Measurements from ENCODE around the gene RPL13A. TPM values are rescaled to one million over a fixed set of nuclear protein-coding genes. Genes with fewer than 3 reads are reported as not detected.

The RPL13A gene
- total and polyA plus RNA-seq, 2 of the 13 experiments (the other 11 are each of a cell fraction or from before 2014, with no cell fraction given), result 2,601 to 3,407 TPM

- peak; percentile 21 to 54; a peak in 1 of 4 replicates for TF ChIP-seq HMGXB4 (CRISPR knock-in tag; IDR thresholded peaks at IDR 0.05; ENCODE audit: borderline replicate concordance in 1 of 2, low read depth in 1 of 2)
- peak; percentile 31; the same call in 1 of the 3 replicates for TF ChIP-seq MXI1 (IDR thresholded peaks at IDR 0.05; ENCODE audit: borderline replicate concordance, low read depth, low read length)
- TF ChIP-seq SKI (IDR thresholded peaks at IDR 0.05; ENCODE audit: partially characterized antibody), result peak; percentile 22
- peak; percentile 46; the same call in 1 of the 2 replicates for TF ChIP-seq NCOA2 (CRISPR knock-in tag; IDR thresholded peaks at IDR 0.05)
- 0 out of 2 replicates have a peak, but pooled peaks have one; percentile 23 for TF ChIP-seq TARDBP (CRISPR knock-in tag; IDR thresholded peaks at IDR 0.05)
- peak; percentile 63; the same call in 1 of the 2 replicates for TF ChIP-seq ZBTB2 (CRISPR knock-in tag; IDR thresholded peaks at IDR 0.05; ENCODE audit: low read depth)
- no peak for TF ChIP-seq RBAK (CRISPR knock-in tag; IDR thresholded peaks at IDR 0.05)
- peak; percentile 50; the same call in 1 of the 2 replicates for TF ChIP-seq SNAPC2 (CRISPR knock-in tag; IDR thresholded peaks at IDR 0.05)
- no peak for TF ChIP-seq CC2D1A (CRISPR knock-in tag; IDR thresholded peaks at IDR 0.05)
- no peak for TF ChIP-seq NONO (IDR thresholded peaks at IDR 0.05)
- TF ChIP-seq NONO (CRISPR knock-in tag; conservative IDR thresholded peaks at IDR 0.05), result peak; percentile 73; the same call in 1 of the 2 replicates
- TF ChIP-seq ZBED4 (CRISPR knock-in tag; IDR thresholded peaks at IDR 0.05; ENCODE audit: borderline replicate concordance), result peak; percentile 91; the same call in 1 of the 2 replicates
- TF ChIP-seq ZNF275 (CRISPR knock-in tag; IDR thresholded peaks at IDR 0.05; ENCODE audit: borderline replicate concordance), result peak; percentile 46; the same call in 1 of the 2 replicates
- 0 out of 2 replicates have a peak, but pooled peaks have one; percentile 35 for TF ChIP-seq TGIF2 (CRISPR knock-in tag; IDR thresholded peaks at IDR 0.05)
- TF ChIP-seq ZNF652 (CRISPR knock-in tag; IDR thresholded peaks at IDR 0.05; ENCODE audit: borderline replicate concordance, low read depth), result peak; percentile 79; the same call in 1 of the 2 replicates
- TF ChIP-seq HINFP (CRISPR knock-in tag; IDR thresholded peaks at IDR 0.05; ENCODE audit: low read depth), result peak; percentile 18; the same call in 1 of the 2 replicates
These were observed 25.8 kb downstream of the RPL13A start (continued) for GRCh38 chr19:49512970-49513745.

All from HepG2 (cell line).